Activated CD4-positive, alpha-beta T cell treated with anti-CD3 and anti-CD28 coated beads for 24 hours (primary cell): ENCODE results near the gene PLAC1.

Source experiments
- DNase-seq, 2 donors: peaks; one replicate each; pipeline ENCODE4 v3.0.0-alpha.2; 2020; ENCODE audit warnings: low read depth in 2 of 2

Gene PLAC1

DNA sequence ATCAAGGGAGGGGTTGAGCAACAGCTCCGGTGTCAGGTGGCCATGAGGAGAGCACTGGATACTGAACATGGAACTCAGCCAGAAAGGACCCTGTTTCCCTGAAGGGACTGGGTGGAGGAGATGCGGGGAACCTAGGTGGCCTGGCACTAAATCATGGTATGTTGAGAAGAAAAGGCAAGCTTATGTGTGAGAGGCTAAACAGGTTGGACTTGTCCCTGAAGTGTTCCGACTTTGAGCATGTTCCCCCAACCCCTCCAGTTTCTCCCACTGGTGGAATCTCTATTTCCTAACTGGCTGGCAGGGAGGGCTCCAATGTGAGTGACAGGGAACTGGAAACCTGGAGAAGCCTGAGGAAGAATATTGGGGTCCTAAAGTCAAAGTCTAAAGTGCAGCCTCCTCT lies 69.5 kb downstream of the PLAC1 start:
- no peak for DNase-seq

DNA sequence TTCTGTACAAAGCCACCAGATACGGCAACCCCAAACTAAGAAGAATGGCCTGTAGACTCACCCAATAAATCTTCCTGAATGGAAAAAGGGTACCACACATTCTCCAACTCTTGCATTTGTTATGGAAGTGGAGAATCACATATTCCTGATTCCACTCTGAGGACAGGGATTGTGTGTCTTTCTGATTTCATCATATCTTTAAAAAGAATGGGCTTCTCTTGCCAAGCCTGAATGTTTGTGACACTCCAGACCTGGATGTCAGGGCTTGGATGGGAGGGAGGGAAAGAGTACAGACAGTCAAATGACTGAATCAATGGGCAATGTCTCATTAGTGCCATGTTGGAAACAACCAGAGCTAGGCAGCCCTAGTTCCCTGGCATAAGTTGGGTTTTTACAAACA lies 77.4 kb downstream of the PLAC1 start:
- no peak for DNase-seq

DNA sequence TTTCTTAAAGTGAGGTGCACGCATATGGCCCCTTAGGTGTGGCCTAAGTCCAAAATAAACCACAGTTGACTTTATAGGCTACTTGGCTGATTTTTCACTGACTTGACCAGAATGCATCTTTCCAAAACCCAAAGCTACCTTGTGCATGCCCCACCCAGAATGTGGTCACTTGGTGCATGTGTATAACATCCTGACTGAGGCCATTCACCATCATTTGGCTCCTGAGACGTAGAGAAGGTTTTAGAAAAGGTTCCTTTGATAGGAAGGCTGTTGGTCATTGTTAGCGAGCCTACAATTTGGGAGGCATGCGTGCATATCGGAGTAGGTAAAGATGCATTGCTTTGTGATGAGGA lies 84.6 kb downstream of the PLAC1 start:
- DNase-seq: no peak

DNA sequence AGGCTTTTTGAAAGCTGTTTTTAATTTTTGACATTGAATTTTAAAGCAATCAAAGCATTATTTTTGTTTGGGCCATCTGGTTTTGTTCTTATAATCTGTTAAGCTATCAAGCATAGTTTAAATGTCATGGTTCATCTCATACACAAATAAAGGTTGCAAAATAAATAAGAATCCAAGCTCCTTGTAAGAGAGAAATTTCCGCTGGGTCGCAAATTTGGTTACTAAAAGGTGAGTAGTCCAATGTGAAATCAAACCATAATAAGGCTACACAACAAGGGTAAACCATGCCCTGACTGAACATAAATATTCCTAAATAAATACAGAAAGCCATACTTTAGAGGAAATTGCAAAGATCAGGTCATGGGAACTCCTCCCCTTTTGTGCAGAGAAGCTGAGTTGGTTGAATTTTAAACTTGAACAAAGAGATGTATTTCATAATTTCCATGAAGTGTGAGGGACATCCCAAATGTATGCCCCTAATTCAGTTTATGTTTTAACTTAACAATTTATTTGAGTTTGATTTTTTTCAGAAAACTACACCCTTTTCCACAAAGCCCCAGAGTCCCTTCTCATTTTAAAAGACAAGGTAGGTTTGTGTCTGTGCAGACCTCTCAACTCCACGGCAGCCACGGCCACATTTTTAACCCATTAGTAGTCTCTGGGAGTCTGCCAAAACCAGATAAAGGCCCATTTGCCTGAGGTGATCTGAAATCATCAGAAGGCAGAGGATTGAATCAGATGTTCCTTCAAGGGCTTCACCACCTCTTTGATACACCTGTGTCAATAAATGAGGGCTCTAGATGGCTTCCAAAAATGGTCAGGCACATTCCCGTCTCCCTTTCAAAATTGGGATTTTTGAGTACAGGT lies 85.2 kb downstream of the PLAC1 start:
- no peak for DNase-seq

DNA sequence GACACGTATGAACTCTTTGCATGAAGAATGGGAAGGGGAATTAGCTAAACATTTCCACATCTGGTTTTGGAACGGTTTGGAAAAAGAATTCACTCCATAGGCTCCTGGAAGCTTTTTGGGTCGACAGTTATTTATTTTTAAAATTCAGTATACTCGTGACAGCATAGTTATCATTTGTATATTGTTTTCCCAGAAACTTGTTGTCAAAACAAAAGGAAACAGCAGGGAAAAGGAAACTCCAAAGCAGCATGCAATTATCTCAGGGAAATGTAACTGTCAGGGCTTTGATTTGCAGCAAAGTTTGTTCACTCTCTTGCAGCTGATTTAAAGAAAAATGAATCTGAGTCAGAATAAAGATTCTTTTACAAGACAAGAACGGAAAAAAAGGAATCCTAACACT lies 86.5 kb downstream of the PLAC1 start:
- no peak for DNase-seq

DNA sequence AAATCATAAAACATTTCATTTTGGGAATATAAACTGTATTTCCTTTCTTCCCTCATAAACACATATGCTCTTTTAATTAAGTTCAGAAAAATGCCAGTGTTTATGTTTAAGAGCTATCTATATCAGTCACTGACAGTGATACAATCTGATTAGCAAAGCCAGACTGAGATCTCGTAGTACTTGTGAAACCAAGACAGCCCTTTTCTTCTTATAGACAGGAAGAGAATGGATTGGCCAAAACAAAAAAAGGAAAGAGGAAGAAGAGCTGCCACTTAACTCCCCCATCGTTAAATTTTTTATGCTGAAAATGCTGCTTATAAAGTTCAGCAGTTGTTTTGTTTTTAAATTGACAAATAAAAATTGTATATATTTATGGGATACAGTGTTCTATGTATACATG lies 87.4 kb downstream of the PLAC1 start:
- no peak for DNase-seq

GRCh38 chrX:134570509-134570846 lies 87.8 kb downstream of the PLAC1 start:
- no peak for DNase-seq

- no peak for DNase-seq
Observed at GRCh38 chrX:134569306-134569705, 89.0 kb downstream of the PLAC1 start.

DNA sequence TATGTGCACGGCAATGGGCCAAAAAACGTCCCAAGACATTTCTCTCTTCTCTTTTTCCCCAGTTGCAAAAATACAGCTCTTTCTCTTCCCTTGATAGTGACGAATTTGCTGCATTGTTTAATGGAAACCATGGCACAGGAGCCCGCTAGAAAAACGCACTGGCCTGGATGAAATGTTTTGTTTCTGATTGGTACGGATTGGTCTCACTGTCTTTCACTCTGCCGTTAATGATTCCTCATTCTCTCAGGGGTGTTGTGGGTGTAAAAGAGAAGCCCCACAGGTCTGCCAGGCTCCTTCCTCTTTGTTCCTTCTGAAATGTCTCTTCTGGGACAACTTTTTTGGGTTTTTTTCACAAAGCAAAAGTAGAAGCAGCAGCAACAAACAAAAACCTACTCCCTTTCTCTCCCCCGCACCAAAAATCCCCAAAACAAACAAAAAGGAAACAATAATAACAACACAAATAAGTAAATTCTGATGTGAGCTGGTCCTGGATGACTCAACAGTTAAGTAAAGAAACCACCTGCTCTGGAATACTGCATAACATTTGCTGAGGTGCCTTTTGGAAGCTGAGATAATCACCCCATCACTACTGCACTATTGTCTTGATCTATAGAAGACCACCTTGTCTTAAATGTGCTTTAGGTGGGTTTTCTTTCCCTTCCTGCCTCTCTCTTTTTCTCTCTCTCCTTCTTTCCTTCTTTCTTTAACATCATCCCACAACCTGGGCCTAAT lies 89.8 kb downstream of the PLAC1 start:
- DNase-seq: no peak

- no peak for DNase-seq
Observed at GRCh38 chrX:134566506-134566905, 91.8 kb downstream of the PLAC1 start.

- no peak for DNase-seq
Observed at GRCh38 chrX:134562002-134562401, 96.3 kb downstream of the PLAC1 start.

DNA sequence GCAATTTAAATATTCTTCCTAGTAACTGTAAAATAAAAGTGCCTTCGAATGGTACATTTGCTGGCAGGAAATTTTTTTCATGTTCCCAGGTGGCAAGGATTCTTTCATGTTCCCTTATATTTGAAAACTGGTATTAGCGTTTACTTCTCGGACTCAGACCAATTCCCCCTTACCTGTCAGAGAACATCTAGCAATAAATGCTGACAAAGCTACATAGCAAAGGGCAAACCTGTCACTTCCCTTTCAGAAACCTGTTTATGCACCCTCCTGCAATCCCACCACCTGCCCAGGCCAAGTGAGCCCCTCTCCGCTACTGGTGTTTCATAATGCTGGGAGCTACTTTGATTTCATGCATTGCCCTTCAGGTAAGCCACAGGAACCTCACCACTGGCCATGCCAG lies 100.1 kb downstream of the PLAC1 start:
- DNase-seq: no peak

GRCh38 chrX:134554291-134554690 lies 104.0 kb downstream of the PLAC1 start:
- no peak for DNase-seq

- DNase-seq: no peak
Observed at GRCh38 chrX:134552351-134552750, 105.9 kb downstream of the PLAC1 start.

DNA sequence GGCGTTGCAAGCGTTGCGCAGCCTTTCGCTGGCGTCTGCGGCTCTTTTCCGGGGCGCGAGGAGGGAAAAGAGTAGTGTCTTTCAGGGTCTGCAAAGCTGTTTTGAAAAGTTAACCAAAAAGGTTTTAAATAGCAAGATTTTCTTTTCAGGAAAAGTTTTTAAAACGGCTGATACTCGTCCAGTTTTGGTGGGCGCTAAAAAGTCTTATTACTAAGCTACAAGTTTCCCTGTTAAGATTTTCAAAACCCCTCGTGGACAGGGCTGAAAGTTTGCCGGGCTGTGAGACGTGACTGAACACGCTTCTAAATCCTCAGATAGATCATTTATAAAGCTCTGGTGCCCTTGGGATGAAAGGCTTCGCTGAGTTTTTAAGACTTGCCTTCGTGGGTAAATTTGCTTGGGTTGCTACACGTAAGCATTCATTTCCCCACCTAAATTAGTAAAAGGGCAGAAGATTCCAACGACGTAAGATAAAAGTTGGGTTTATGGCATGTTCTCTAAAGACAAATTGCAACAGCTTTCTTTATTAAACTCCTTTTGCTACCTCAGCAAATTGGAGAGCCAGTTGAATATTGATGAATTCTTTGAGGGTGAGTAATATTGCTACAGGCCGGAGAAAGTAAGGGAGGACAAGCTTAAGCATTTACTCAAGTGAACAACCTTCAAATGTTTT lies 106.8 kb downstream of the PLAC1 start:
- DNase-seq: no peak

DNA sequence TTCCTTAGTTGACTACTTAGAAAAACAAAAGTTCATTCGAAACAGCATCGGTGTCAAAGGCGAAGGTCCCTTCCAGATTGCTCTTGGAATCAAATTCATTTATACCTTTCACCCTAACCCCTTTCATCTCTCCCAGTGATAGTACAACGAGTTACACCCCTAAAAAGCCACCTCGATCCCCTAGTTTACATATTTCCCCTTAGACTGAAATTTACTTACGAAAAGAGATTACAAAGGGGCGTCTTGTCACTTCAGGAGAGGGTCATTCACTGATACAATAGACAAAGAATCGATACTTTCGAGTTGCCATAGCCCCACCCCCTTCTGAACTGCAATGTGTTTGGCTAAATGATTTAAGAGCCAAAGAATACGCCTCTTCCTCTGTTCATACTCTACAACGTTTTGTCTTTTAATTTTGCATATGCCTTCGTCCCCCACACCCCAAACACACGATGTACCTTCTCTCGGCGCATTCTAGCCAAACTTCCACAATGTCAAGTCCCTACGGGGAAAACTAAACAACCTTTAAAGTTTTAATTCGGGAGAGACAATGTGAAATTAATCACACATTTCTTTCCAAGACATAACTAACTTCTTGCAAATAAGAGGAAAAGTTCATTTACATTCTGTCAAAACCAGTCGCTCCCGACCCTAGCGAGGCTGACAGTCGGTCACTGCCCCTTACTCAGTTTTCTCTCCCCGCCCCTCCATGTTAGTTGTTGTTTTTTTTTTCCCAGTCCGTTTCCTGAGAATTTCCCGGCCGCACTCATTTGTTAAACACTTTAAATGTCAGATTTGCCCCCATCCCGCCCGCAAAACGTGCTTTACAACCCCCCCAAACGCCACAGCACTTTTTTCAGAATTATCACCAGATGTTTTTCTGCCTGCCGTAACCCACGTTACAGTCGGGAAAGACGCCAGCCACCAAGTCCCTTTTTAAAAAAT lies 109.7 kb downstream of the PLAC1 start:
- no peak for DNase-seq

GRCh38 chrX:134547047-134547679 lies 111.1 kb downstream of the PLAC1 start:
- no peak for DNase-seq

DNA sequence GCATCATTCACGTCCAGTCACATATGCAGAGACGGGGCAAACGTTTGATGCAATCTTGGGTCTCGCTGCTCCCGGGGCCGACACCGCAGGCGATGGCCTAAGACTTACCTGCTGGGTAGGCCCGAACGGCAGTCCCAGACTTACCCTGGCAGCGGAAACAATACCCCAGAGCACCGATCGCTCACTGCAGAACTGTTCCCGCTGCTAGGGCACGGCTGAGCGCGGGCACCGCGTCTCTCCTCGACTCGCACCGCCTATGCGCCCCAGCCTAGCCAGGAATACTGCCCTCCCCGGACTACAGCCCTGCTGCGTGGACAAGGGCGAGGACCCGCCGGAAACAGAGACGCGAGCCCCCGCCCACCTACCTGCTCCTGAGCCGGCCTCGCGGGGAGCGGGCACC lies 112.1 kb downstream of the PLAC1 start:
- no peak for DNase-seq

GRCh38 chrX:134545510-134545909 lies 112.8 kb downstream of the PLAC1 start:
- DNase-seq: no peak

GRCh38 chrX:134544513-134545151 lies 113.6 kb downstream of the PLAC1 start:
- no peak for DNase-seq

GRCh38 chrX:134544135-134544512 lies 114.1 kb downstream of the PLAC1 start:
- no peak for DNase-seq
